ENCODE data around the gene AWAT2.

DNA sequence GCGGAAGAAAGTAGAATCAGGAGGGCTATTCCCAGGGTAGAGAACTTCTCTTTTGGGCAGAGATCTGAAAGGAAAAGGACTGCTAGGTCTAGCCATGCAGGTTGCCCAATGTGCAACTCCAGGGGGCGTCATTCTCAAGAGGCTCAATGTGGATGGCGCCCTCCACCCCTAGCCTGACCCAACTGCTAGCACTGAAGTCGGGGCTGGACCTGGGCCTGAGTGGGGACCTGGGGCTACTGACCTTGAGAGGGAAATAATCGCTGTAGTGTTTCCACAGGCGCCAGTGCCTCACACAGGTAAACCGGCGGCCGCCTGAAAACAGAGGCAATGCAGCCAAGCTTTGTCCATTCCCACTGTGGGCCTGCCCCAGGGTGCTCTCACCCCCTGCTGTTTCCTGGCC lies 6.1 kb downstream of the AWAT2 start:
- TF ChIP-seq, protein P1, sequence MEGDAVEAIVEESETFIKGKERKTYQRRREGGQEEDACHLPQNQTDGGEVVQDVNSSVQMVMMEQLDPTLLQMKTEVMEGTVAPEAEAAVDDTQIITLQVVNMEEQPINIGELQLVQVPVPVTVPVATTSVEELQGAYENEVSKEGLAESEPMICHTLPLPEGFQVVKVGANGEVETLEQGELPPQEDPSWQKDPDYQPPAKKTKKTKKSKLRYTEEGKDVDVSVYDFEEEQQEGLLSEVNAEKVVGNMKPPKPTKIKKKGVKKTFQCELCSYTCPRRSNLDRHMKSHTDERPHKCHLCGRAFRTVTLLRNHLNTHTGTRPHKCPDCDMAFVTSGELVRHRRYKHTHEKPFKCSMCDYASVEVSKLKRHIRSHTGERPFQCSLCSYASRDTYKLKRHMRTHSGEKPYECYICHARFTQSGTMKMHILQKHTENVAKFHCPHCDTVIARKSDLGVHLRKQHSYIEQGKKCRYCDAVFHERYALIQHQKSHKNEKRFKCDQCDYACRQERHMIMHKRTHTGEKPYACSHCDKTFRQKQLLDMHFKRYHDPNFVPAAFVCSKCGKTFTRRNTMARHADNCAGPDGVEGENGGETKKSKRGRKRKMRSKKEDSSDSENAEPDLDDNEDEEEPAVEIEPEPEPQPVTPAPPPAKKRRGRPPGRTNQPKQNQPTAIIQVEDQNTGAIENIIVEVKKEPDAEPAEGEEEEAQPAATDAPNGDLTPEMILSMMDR (IDR thresholded peaks at IDR 0.05), result no peak
- no peak for TF ChIP-seq POLR2A (IDR thresholded peaks at IDR 0.05)
